C4-2B (cell line): ENCODE data around the gene COL28A1.

Source experiments
- CTCF ChIP-seq: fragments of 450-650 bp; conservative IDR thresholded peaks from 2 replicates; pipeline ENCODE4 v1.5.1; 2017; ENCODE audit warnings: mild to moderate bottlenecking
- ZFX ChIP-seq: fragments of 450-650 bp; IDR thresholded peaks from 2 replicates; pipeline ENCODE4 v1.6.1; 2017

- TF ChIP-seq CTCF: no peak
- no peak for TF ChIP-seq ZFX
Observed at GRCh38 chr7:7385421-7385820, 150.3 kb downstream of the COL28A1 start.
